ENCODE data around the gene CTBP2.

CTBP2 gene

DNA sequence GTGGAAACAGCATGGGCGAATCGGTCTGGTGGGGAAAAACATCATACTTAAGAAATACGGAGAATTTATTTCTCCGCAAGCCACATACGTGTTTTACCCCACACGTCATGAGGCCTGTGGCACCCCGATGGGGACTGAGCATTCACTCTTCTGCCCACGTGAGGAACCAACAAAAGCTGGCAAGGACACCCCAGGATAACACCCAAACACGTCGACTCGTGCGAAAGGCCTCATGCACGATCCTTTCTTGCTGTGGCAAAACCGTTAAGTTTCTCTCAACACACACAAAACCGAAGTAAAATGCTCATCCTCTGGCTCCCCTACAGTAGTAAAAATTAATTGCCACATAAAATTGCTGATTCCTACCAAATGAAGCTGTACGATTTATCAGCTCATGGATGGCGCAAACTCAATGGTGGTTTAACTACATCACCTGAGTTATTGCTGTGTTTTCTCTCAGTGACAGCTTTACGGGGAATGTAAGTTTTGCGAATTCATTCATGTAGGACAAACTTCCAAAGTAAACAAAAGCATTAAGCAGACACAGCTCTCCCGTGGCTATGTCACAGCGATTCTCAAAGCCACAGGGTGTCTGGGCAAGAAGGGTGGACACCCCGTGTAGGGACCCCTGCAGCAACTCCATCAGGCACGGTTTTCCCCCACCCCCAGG, 97.0 kb downstream of the CTBP2 start:
- DNase-seq, result no peak
- H3K4me1 ChIP-seq, result peaks cover 7% of the 10 kb centered on the region
- no peaks in the 10 kb centered on the region; the same call in 1 of the 2 replicates for H3K36me3 ChIP-seq
- no peaks in the 10 kb centered on the region for H3K9me3 ChIP-seq
- H3K27me3 ChIP-seq, result no peaks in the 10 kb centered on the region
- H3K4me3 ChIP-seq (ENCODE audit: low read depth, low read length), result no peak overlapping the region
- TF ChIP-seq, protein P1, sequence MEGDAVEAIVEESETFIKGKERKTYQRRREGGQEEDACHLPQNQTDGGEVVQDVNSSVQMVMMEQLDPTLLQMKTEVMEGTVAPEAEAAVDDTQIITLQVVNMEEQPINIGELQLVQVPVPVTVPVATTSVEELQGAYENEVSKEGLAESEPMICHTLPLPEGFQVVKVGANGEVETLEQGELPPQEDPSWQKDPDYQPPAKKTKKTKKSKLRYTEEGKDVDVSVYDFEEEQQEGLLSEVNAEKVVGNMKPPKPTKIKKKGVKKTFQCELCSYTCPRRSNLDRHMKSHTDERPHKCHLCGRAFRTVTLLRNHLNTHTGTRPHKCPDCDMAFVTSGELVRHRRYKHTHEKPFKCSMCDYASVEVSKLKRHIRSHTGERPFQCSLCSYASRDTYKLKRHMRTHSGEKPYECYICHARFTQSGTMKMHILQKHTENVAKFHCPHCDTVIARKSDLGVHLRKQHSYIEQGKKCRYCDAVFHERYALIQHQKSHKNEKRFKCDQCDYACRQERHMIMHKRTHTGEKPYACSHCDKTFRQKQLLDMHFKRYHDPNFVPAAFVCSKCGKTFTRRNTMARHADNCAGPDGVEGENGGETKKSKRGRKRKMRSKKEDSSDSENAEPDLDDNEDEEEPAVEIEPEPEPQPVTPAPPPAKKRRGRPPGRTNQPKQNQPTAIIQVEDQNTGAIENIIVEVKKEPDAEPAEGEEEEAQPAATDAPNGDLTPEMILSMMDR (IDR thresholded peaks at IDR 0.05; ENCODE audit: low read depth, low read length), result no peak

DNA sequence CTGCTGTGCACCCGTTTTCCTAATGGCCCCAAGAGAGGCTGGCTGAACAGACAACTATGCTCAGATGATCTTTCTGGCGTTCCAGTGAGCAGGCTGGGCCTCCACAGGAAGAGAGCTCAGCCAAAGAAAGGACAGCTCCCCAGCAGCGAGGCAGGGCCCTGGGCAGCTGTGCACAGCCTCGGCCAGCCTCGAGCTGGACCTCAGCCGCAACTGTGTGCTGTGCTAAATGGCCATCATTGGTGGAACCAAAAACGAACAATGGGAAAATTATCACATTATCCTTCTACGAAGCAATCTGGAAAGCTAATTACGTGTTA, 97.5 kb downstream of the CTBP2 start:
- peaks cover 11% of the 10 kb centered on the region for H3K4me1 ChIP-seq
- TF ChIP-seq, protein P1 (IDR thresholded peaks at IDR 0.05; ENCODE audit: low read depth, low read length), result no peak
- H3K4me3 ChIP-seq (ENCODE audit: low read depth, low read length), result no peak overlapping the region
- peaks cover 3% of the 10 kb centered on the region; the same call in 1 of the 2 replicates for H3K36me3 ChIP-seq
- H3K27me3 ChIP-seq, result no peaks in the 10 kb centered on the region
- no peak for DNase-seq
- no peaks in the 10 kb centered on the region for H3K9me3 ChIP-seq

DNA sequence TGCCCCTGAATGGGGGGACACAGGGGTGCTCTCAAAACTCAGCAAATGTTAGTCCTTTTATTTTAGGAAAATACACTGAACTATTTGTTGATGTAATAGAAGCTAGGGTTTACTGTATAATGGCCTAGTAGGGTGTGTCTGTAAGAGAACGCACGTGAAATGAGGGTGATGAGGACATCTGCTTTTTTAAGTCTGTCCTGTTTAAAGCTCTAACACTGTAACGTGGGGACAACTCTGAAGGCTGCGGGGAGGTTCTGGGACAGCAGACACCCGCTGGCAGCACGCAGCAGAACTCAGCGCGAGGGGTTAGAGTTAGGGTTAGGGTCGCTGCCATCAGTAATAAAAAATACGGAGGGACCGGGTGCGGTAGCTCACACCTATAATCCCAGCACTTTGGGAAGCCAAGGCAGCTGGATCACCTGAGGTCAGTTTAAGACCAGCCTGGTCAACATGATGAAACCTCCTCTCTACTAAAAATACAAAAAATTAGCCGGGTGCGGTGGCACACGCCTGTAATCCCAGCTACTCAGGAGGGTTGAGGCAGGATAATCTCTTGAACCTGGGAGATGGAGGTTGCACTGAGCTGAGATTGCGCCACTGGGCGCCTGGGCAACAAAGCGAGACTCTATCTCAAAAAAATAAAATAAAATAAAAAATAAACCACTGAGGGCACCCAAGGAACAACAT, 98.0 kb downstream of the CTBP2 start:
- no peak for DNase-seq
- H3K36me3 ChIP-seq, result peaks cover 3% of the 10 kb centered on the region; the same call in 1 of the 2 replicates
- H3K4me3 ChIP-seq (ENCODE audit: low read depth, low read length), result no peak overlapping the region
- H3K27me3 ChIP-seq, result no peaks in the 10 kb centered on the region
- TF ChIP-seq, protein P1 (IDR thresholded peaks at IDR 0.05; ENCODE audit: low read depth, low read length), result no peak
- no peaks in the 10 kb centered on the region for H3K9me3 ChIP-seq
- peaks cover 12% of the 10 kb centered on the region for H3K4me1 ChIP-seq

DNA sequence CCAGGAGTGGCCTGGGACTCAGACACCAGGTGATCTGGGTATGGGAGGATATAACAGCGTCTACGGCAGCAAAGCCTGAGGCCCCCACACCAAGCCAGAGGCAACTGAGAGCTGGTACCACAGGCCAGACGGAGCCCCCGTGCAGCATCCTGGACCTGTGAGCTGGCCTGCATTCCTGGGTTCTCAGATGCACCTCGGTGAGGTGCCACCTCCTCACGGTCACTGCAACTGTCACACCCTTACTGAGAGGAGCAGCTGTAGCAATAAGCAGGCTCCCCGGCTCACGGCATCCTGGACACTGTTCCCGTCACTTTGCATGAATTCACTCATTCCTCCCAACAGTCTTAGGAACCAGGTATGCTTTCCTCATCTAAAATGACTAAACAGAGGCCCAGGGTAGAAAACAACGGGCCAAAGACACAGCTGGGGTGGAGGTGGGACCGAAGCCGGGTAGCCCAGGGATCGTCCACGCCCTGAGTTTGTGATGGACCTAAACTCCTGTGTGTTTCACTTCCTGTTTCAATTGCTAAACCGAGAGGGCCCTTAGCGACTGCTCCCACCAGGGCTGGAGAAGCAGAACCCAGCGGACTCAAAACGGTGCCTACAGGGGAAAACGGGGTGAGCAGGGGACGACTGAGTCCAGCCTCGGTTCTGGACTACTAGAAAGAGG, 98.7 kb downstream of the CTBP2 start:
- Histone ChIP-seq H3K27me3 (no peaks in the 10 kb centered on the region), H3K36me3 (peaks cover 7% of the 10 kb centered on the region), H3K4me3 (ENCODE audit: low read depth, low read length) (no peak overlapping the region), H3K4me1 (peaks cover 18% of the 10 kb centered on the region), H3K9me3 (no peaks in the 10 kb centered on the region)
- TF ChIP-seq, protein P1 (IDR thresholded peaks at IDR 0.05; ENCODE audit: low read depth, low read length), result no peak
- DNase-seq, result no peak

DNA sequence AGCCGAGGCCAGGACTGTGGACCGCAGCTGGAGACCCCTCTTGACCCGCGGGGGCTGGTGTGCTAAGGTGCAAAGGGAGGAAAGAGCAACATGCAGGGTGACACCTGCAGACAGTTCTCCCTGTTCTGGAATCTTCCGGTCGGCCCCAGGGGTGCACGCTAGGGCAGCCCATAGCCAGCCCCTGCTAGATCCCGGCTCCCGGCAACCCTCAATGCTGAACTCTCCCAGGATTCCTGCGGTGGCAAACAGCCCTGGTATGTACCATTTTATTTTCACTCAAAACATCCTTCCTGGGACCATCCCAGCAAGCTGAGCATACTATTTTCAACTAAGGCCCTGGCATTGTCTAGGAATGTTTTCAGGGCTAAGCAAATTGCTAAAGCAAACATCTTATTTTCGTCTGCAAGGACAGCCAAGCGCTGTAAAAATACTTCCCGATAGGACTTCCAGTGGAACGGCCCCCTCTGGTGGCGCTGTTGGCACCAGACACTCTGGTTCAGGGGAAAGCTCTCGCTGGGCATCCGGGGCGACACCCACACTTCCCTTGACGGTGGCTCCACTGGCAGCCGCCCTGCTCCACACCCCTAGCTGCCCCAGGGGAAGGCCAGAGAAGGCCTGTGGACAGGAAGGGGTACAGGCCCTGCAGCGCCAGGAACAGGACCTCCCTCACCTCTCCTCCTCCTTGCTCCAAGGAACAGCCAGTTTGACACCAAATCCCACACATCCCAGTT, 99.4 kb downstream of the CTBP2 start:
- TF ChIP-seq, protein P1 (IDR thresholded peaks at IDR 0.05; ENCODE audit: low read depth, low read length), result peak; percentile 86
- no peaks in the 10 kb centered on the region for H3K27me3 ChIP-seq
- peaks cover 24% of the 10 kb centered on the region for H3K4me1 ChIP-seq
- peak; percentile 81 for DNase-seq
- H3K4me3 ChIP-seq (ENCODE audit: low read depth, low read length), result no peak overlapping the region
- no peaks in the 10 kb centered on the region for H3K9me3 ChIP-seq
- H3K36me3 ChIP-seq, result peaks cover 9% of the 10 kb centered on the region
